ENCODE results near the gene HHIPL1. TPM values are rescaled to one million over a fixed set of nuclear protein-coding genes. Genes with fewer than 3 reads are reported as not detected.

The HHIPL1 gene
- polyA plus RNA-seq (ENCODE audit: insufficient read length) = 1.8 TPM

DNA sequence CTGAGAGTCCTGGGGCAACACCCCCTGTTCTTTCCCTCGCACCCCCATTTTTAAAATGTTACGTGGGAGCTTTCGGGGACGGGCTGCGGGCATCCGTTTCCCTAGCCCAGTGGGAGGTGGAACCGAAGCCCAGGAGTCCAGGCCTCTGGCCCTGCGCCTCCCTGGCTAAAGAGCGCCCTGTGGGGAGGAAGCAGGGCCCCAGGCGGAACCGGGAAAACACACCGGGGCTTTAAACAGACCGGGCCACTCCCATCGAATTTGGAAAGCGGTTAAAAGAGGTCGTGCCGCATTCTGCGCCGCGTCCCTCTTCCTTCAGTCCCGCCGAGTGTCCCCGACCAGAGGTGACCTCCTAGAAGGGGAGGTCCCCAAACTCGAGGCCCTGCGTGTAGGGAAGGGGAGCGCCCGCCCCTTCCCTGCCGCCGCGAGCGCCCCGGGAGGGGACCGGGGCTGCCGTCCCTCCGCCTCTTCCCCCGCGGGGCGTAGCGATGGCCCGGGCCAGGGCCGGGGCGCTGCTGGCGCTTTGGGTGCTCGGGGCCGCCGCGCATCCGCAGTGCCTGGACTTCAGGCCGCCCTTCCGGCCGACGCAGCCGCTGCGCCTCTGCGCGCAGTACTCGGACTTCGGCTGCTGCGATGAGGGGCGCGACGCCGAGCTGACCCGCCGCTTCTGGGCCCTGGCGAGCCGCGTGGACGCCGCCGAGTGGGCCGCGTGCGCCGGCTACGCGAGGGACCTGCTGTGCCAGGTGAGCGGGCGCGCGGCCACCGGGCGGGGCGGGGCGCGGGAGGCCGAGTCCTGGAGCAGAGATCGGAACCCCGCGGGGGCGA lies at the start of gene HHIPL1:
HHIPL1 (plus strand) TSS at position 407 of the 822 bp plus-strand sequence; CDS start at position 486, 79 bp downstream.
- DNase-seq (ENCODE audit: low read depth) = peak; percentile 8

- no peak for DNase-seq (ENCODE audit: low read depth)
Measured at GRCh38 chr14:99595524-99595923, 49.4 kb upstream of the HHIPL1 start.

DNA sequence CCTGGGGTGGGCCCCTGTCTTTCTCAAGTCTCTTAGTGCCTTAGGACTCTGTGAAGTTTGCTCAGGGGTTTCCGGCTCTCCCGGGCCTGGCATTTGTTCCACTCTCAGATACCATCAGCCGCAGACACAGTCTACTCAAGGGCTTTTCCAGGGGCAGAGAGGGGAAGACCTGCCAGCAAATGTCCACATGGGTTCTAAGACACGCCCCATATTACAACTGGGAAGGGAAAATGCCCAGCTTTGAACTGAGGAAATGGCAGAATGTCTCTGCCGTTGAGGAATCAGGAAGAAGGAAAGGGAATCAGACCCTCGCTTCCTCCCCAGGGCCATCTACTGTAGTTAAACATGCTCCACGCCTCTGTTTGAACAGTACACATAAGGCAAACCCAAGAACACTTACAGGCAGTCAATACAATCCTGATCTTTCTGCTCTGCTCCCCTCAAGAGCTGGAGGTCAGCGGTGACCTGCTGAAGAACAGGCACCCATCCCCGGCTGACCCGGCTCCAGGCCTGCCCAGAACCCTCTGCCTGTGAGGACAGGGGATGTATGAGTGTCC lies 48.8 kb upstream of the HHIPL1 start:
- DNase-seq (ENCODE audit: low read depth) = no peak

GRCh38 chr14:99596772-99597171 lies 48.2 kb upstream of the HHIPL1 start:
- DNase-seq (ENCODE audit: low read depth) = no peak

- DNase-seq (ENCODE audit: low read depth) = no peak
Measured at GRCh38 chr14:99597911-99598600, 46.9 kb upstream of the HHIPL1 start.

DNA sequence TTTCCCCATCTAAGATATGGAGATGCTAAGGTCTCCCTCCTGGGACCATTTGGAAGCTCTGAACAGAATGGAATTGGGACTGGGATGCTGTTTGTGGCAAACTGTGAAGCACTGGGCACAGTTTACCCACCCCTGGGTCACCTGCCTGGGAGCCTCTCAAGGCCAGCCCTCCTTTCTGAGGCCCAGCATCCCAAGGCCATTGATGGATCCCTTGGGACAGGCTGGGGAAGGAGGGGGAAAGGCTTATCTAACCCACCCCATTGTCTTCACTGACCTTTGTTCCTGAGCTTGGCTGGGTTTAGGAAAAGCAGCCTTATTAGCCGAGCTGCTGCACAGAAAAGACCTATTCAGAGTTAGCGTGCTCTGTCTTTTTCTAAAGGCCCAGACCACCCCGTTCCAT lies 46.2 kb upstream of the HHIPL1 start:
- no peak for DNase-seq (ENCODE audit: low read depth)

DNA sequence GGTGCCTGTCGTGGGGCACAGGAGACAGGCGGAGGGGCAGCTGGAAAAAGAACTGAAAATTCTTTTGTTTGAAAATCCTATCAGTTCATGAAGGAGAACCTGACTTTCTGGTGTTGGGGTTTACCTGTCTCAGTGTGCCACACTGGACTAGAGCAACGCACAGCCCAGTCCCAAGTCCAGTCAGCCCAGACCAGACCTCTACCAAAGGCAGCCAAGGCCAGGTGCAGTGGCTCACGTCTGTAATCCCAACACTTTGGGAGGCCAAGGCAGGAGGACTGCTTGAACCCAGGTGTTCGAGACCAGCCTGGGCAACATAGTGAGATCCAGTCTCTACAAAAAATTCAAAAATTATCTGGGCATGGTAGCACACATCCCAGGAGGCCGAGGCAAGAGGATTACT lies 45.5 kb upstream of the HHIPL1 start:
- no peak for DNase-seq (ENCODE audit: low read depth)

DNA sequence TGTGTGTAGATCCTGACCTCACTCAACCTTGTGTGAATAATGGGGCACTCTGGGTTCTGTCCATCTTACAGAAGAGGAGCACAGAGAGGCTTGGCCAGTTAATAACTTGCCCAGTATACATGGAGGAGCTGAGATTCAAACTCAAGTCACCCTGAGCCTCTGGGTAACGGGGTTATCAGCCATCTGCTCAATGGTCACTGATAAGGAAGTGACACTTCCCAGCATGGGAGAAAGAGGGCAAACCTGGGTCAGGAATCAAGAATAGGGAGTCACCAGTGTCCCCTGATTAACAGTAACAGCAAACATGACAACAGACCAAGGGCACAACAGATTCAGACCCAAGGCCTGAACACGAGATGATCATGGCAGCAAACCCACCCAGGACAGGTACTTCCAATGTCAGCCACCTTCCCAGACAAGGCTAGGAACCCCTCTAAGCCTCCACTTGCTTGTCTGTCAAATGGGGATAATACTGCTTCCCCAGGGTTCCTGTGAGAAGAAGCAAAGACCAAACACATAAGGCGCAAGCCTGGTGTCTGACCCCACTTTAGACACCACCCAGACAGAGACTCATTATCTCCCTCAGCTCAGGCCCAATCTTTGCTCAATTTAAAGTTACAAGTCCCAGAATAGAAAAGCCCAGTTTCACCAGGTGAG lies 44.6 kb upstream of the HHIPL1 start:
- no peak for DNase-seq (ENCODE audit: low read depth)

DNA sequence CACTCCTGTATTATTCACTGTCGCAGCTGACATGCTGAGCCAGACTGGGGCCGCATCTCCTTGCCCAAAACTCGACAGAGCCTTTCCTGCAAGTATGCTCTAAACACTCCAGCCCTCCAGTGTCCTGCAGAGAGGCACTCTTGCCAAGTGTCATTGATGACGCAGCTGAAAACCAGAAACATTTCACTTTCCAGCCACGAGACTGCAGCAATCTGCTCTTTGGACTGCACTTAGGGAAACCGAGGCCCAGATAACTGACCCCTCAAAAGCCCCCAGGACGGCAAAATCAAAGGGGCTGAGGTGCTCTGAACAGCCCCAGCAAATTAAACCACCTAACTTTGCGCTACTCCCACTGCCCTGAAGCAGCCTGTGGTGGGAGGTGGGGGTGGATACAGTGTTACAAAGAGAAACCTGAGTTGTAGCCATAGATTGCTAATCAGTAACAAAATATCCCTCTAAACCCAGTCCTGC lies 43.5 kb upstream of the HHIPL1 start:
- DNase-seq (ENCODE audit: low read depth) = no peak

- DNase-seq (ENCODE audit: low read depth) = no peak
Measured at GRCh38 chr14:99602054-99602787, 42.7 kb upstream of the HHIPL1 start.

DNA sequence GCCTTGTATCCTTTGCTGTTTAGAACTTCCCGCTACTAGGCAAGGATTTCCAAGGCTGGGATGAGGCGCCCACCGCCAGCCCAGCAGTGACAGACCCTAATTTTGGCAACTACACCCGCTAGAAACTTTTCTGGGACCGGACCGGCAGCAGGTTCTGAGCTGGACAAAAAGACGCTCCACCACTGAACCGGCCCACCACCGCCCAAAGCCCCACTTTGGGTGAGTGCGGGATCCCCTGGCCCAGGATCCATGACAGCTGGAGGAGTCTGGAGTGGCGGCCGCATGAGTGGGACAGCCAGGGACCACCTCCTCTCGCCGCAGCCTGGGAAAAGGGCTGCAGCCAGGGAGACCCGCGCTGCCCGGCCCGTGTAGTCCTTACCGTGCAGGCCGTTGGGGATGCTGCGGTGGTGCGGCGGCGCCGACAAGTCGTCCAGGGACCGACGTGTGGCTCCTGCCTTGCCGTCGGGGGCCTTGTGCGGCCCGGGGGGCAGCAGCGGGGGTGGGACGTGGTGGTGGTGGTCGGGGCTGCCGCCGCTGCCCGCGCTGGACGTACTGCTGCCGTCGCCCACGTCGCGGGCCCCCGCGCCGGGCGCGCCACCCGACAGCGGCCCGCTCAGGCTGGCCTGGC lies 42.0 kb upstream of the HHIPL1 start:
- no peak for DNase-seq (ENCODE audit: low read depth)

DNA sequence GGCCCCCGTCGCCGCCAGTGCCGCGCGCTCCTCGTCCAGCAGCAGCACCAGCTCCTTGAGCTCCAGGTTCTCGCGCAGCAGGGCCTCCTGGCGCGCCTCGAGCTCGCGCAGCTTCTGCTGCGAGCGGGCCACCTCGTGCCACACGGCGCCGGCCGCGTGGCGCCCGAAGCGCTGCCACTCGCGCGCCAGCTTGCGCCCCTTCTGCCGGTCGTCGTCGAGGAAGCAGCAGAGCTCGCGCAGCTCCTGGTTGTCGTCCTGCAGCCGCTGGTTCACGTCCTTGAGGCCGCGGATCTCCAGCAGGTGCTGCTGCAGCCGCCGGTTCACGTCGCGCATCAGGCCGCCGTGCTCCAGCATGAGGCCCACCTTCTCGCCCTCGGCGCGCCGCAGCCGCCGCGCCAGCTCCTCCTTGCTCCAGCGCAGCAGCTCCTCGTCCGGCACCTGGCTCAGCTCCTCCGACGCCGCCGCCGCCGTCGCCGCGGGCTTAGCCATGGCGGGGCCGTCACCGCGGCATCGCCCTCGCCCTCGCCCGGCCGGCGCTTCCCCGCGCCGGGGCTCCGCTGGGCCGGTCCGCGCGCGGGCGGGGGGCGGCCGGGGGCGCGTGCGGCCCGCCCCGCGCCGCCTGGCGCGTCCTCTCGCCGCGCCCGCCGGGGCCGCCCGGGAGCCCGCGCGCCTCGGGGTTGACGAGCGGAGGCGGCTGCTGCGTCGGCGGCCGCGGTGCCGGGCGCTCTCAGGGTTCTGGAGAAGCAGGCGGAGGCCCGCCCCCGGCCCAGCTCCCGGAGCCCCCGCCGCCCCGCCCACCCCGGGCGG lies 41.3 kb upstream of the HHIPL1 start, which contains the start of gene CCDC85C:
CCDC85C (minus strand) TSS at position 737 of the 807 bp plus-strand sequence; CDS start at position 489, 248 bp downstream.
- DNase-seq (ENCODE audit: low read depth) = no peak

DNA sequence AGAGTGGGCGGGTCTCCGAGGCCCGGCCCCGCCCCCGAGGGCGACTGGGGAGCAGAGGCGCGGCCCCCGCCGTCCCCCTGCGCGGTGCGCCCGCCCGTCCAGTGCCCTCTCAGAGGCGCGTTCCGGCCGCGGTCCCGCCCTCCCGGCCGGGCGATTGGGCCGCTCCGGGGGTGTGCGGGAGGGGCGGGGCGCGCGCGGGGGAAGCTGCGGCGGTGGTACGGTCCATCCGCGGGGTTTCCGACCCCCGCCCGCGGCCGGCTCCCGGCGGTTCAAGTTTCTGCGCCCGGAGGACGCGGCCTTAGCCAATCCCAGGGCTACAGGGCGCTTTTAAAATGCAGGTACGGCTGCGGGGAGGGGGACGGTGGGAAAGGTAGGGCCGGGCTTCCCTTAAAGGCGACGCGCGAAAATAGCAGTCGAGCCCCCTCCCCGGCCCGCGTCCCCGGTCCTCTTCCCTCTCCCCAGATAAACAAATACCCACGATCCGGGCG lies 40.6 kb upstream of the HHIPL1 start:
- DNase-seq (ENCODE audit: low read depth) = peak; percentile 72

DNA sequence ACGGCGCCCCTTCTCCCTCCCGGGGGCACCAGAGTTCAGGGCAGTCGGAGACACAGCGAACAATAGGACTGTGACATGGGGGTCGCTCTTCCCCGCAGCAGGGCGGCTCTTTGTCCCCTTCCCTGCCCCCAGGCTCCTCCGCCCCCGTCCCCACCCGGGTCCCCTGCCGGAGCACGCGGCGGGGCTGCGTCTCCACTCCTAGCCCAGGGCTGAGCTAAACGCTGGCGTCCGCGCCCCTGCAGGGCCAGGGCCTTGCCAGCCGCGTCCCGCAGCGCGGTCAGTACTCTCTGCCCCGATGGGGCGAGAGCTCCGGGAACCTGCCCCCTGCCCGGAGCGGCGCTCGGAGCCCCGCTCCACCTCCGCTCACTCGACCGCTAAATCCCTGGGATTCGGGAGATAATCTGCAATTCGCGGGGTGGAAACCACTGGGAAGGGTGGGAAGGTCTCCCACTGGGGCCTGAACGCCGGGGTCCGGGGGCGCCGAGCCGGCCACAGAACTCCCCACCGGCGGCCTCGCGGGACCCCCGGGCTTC lies 40.1 kb upstream of the HHIPL1 start:
- no peak for DNase-seq (ENCODE audit: low read depth)

DNA sequence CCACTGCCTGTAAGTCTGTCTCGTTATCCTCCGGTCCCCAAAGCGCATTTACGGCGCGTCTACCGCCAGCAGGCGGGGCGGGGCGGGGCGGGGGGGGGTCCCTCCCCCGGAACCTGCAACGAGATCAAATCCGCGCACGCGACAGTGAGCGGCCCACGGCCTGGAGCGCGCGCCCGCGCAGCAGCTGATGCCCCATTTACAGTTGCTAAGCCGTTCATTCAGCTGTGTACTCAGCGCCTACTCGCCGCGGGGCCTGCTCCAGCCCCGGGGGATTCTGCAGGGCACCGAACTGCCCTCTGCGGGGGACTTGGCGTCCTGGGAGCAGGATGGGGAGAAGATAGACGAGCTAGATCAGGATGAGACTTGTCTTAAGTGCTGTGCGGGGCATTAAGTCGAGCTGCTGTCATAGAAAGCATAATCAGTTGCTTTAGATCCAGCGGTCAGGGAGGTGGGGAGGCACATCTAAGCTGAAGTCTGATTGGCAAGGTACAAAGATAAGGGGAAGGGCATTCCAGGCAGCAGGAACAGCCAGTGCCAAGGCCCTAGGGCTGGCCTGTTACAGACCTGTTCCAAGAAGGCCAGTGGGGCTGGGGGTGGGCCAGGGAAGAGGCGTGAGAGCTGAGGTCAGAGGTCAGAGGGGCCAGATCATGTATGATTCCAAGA lies 39.5 kb upstream of the HHIPL1 start:
- DNase-seq (ENCODE audit: low read depth) = no peak

DNA sequence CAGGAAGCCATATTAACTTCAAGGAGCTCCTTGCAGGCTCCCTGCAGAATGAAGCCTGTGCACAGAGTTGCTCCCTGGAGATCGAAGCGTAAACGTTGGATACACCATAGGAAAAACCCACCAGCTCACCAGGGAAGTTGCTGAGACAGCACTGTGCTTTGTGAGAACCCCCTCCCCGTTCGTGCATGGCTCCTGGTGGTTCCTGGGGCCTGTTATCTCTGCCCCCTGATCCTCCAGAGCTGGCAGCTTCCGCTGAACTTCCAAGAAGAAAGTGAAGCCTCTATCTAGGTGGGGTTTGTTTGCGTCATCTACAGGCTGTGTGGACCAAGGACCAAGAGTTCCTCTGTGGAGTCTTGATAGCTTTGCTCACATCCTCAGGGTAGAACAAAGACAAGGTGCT lies 38.6 kb upstream of the HHIPL1 start:
- DNase-seq (ENCODE audit: low read depth) = no peak

DNA sequence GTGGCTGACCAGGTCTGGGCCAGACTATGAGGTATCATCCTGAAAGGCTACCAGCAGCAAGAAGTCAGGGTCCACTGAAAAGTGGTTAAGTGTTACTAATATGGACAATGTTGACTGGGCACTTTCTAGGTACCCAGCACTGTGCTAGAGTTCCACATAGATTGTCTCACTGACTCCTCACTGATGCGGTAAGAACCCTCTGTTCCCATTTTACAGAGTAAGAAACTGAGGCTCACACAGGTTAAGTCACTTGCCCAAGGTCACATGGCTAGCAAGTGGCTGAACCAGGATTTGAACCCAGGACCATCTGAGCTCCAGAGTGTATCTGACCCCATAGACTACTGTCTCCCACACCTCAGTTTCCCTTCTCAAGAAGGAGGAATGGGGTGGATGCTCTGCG lies 36.3 kb upstream of the HHIPL1 start:
- DNase-seq (ENCODE audit: low read depth) = no peak

DNA sequence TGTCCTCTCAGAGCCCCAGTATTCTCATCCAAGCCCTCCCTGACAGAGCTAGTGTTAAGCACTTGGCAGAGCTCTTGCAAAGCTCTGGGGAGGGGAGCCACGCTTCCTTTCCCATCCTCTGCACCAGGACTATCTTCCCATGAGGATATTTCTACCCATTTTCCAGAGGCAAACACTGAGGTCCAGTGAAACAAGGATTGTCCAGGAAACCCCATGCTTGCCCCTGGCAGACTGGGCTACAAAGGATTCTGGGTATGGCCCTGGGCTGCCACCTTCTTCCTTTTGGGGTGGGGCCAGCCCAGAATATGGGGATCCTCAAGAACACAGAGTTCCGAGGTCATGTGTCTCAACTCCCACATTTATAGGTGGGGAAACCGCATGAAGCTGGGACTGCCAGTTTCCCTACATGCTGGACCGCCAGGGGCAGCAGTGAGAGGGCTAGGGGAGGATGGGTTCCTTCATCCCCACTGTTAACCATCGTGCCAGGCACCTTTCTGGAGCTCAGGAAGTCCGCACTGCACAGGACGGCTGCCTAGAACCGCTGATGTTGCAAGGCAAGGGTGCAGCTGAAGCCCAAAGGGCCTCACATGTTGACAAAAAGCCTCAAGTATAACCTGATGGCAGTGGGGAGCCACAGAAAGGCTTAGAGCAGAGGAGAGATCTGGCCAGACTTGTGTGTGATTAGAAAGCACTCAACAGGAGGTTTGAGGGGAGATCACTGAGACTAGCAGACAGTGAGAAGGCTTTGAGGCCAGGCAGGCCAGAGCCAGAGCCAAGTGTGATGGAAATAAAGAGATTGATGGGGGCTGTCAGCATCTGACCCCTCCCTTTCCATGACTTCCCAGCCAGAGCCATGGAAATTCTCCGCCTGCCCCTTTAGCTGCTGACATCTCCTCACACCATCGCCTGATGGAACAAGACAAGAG lies 35.4 kb upstream of the HHIPL1 start:
- DNase-seq (ENCODE audit: low read depth) = no peak

Measured in forelimb muscle (tissue), 1 donor.